MM.1S (cell line): ENCODE data around the gene JAKMIP2.

Source experiments
- DNase-seq: peaks from one replicate; pipeline ENCODE4 v3.0.0-alpha.2; 2015
- H2AFZ ChIP-seq: fragments of 300-600 bp; sonication (generic); 2 replicates; pipeline ENCODE4 v1.6.0; 2016; ENCODE audit warnings: antibody characterized with exemption, low read length
- H3F3A ChIP-seq: fragments of 300-600 bp; sonication (generic); 2 replicates; pipeline ENCODE4 v1.6.1; 2016; ENCODE audit warnings: mild to moderate bottlenecking, antibody characterized with exemption, low read length, moderate library complexity, mixed read lengths; ENCODE audit not compliant: insufficient read depth
- H3K27ac ChIP-seq: fragments of 300-600 bp; sonication (generic); 2 replicates; pipeline ENCODE4 v1.5.1; 2016; ENCODE audit warnings: mild to moderate bottlenecking, low read length
- H3K27me3 ChIP-seq: fragments of 300-600 bp; sonication (generic); replicated peaks from 2 replicates; pipeline ENCODE4 v1.6.0; 2016; ENCODE audit warnings: low read length; ENCODE audit not compliant: insufficient read depth
- H3K36me3 ChIP-seq: fragments of 300-600 bp; sonication (generic); replicated peaks from 2 replicates; pipeline ENCODE4 v1.6.1; 2016; ENCODE audit warnings: mild to moderate bottlenecking, low read length, mixed read lengths; ENCODE audit not compliant: insufficient read depth
- H3K4me1 ChIP-seq: fragments of 300-600 bp; sonication (generic); 2 replicates; pipeline ENCODE4 v1.6.1; 2016; ENCODE audit warnings: low read length, mixed read lengths
- H3K4me2 ChIP-seq: fragments of 300-600 bp; sonication (generic); 2 replicates; pipeline ENCODE4 v1.6.0; 2016; ENCODE audit warnings: low read depth, low read length
- H3K4me3 ChIP-seq: fragments of 300-600 bp; sonication (generic); 2 replicates; pipeline ENCODE4 v1.5.1; 2016; ENCODE audit warnings: low read length, mixed read lengths
- H3K79me2 ChIP-seq: fragments of 300-600 bp; sonication (generic); 2 replicates; pipeline ENCODE4 v1.6.1; 2016; ENCODE audit warnings: mixed run types, low read length, mixed read lengths
- H3K9ac ChIP-seq: fragments of 300-600 bp; sonication (generic); 2 replicates; pipeline ENCODE4 v1.6.1; 2016; ENCODE audit warnings: low read length, mixed read lengths
- H3K9me2 ChIP-seq: fragments of 300-600 bp; sonication (generic); replicated peaks from 2 replicates; pipeline ENCODE4 v1.6.1; 2016; ENCODE audit warnings: mild to moderate bottlenecking, low read length, mixed read lengths; ENCODE audit not compliant: insufficient read depth
- H3K9me3 ChIP-seq: fragments of 300-600 bp; sonication (generic); replicated peaks from 2 replicates; pipeline ENCODE4 v1.6.1; 2016; ENCODE audit warnings: mild to moderate bottlenecking, low read length, mixed read lengths; ENCODE audit not compliant: insufficient read depth
- H4K20me1 ChIP-seq: fragments of 300-600 bp; sonication (generic); 2 replicates; pipeline ENCODE4 v1.6.1; 2016; ENCODE audit warnings: mild to moderate bottlenecking, low read length, moderate library complexity, mixed read lengths; ENCODE audit not compliant: insufficient read depth
- EZH2 ChIP-seq: fragments of 300-600 bp; sonication (generic); optimal IDR thresholded peaks from 2 replicates; pipeline ENCODE3; 2017; ENCODE audit warnings: low read depth, mild to moderate bottlenecking, antibody characterized with exemption, low read length, mixed read lengths
- EZH2phosphoT487 ChIP-seq: fragments of 300-600 bp; sonication (generic); IDR thresholded peaks from 2 replicates; pipeline ENCODE4 v1.6.1; 2018; ENCODE audit warnings: antibody characterized with exemption, low read length
- TF ChIP-seq, protein P1 (sequence below): fragments of 300-600 bp; sonication (generic); IDR thresholded peaks from 2 replicates; pipeline ENCODE4 v1.5.1; 2016; ENCODE audit warnings: antibody characterized with exemption, low read length, mixed read lengths

Gene JAKMIP2

DNA sequence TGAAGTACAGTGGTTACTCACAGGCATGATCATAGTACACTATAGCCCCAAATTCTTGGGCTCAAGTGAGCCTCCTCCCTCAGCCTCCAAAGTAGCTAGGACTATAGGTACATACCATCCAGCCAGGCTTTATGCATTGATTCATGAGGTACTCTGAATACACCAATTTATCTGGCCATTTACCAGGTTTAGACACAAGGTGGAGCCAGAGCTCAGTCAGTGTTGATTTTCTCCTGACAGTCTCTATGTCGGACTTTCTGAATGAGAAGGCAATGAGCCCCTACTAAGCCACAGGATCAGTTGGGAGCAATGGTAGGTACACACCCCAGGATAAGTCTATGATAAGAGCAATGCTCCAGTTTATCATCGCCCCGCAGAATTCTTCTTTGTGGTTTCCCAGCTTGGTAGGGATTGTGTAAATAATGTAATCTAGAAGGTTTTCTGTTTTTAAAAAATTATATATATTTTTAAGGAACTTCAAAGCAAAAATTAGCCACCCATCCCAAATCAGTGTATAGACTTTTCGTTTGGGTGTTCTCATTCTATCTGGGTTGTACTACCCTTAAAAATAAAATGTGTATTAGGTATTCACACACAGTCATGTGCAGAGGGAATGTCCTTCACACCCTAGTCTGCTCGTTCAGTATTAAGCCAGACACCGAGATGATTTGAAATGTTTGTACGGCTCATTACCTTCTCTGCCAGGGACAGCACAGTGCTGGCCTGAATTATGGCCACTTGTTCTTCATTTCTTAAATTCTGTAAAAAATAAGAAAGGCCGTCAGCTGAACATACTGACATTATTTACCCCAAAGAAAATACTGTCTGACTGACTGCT is 154.3 kb downstream of the JAKMIP2 start:
- Histone ChIP-seq H3K36me3 (no peaks in the 10 kb centered on the region), H3K4me3 (no peak overlapping the region), H3K4me1 (no peaks in the 10 kb centered on the region)

DNA sequence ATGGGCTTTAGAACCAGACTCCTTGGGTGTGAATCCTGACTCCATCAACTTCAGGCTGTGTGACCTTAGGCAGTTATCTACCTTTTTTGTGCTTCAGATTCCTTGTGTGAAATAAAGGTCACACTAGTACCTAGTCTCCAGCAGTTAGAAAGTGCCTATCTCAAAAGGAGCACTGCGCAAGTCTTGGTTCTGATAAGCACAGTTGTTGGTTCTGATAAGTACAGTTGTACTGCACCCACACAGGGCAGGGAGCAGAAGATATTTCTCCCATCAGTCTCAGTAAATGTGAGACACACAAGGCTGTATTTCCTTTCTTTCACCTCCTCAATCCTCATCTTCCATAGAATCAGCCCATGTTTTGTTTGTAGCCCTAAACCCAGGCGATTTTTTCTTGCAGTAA is 156.1 kb downstream of the JAKMIP2 start:
- Histone ChIP-seq H3K27me3 (no peaks in the 10 kb centered on the region), H3K4me3 (no peak overlapping the region), H4K20me1 (no peaks in the 10 kb centered on the region), H3K36me3 (no peaks in the 10 kb centered on the region), H3K79me2 (no peaks in the 10 kb centered on the region), H3K27ac (no peak overlapping the region), H3K9me2 (no peaks in the 10 kb centered on the region), H3K9ac (no peak overlapping the region), H2AFZ (no peak overlapping the region), H3K9me3 (no peaks in the 10 kb centered on the region), H3K4me1 (no peaks in the 10 kb centered on the region), H3K4me2 (no peak overlapping the region), H3F3A (no peaks in the 10 kb centered on the region)
- no peak for DNase-seq
- TF ChIP-seq EZH2 = no peak
- TF ChIP-seq EZH2phosphoT487 = no peak
- TF ChIP-seq, protein P1, sequence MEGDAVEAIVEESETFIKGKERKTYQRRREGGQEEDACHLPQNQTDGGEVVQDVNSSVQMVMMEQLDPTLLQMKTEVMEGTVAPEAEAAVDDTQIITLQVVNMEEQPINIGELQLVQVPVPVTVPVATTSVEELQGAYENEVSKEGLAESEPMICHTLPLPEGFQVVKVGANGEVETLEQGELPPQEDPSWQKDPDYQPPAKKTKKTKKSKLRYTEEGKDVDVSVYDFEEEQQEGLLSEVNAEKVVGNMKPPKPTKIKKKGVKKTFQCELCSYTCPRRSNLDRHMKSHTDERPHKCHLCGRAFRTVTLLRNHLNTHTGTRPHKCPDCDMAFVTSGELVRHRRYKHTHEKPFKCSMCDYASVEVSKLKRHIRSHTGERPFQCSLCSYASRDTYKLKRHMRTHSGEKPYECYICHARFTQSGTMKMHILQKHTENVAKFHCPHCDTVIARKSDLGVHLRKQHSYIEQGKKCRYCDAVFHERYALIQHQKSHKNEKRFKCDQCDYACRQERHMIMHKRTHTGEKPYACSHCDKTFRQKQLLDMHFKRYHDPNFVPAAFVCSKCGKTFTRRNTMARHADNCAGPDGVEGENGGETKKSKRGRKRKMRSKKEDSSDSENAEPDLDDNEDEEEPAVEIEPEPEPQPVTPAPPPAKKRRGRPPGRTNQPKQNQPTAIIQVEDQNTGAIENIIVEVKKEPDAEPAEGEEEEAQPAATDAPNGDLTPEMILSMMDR = no peak

More for the DNA sequence above, 154.3 kb downstream of the JAKMIP2 start:
- peak; percentile 71 for DNase-seq
- Histone ChIP-seq H2AFZ (no peak overlapping the region), H3K27ac (no peak overlapping the region), H3K9ac (no peak overlapping the region), H3K4me2 (no peak overlapping the region), H3K79me2 (no peaks in the 10 kb centered on the region), H3K9me2 (no peaks in the 10 kb centered on the region), H3K27me3 (no peaks in the 10 kb centered on the region), H3K9me3 (no peaks in the 10 kb centered on the region), H4K20me1 (no peaks in the 10 kb centered on the region), H3F3A (no peaks in the 10 kb centered on the region)
- no peak for TF ChIP-seq EZH2phosphoT487
- TF ChIP-seq, protein P1 = peak; percentile 81

DNA sequence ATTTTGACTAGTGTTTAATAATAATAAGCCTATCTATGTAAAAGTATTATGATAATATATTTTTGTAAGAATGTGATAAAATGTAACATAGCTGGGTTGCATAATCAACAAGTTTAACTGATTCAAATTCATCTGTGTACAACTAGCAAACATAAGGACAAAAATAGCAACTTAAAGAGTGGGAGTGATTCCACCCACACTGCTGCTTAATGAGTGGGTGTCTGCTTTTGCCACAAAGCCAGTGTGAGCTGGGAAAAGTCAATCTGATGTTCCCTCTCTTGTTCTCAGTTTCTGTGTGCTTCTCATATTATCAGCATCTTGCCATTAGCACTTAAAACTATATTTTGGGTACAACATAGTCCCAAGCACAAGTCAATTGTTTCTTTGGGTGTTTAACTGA is 161.5 kb downstream of the JAKMIP2 start:
- Histone ChIP-seq H2AFZ (no peak overlapping the region), H3K36me3 (no peaks in the 10 kb centered on the region), H3K4me3 (no peak overlapping the region), H3K79me2 (no peaks in the 10 kb centered on the region), H3K9me3 (no peaks in the 10 kb centered on the region), H3K9ac (no peak overlapping the region), H3K27me3 (no peaks in the 10 kb centered on the region), H3F3A (no peaks in the 10 kb centered on the region), H3K4me1 (no peaks in the 10 kb centered on the region), H3K27ac (no peak overlapping the region), H3K4me2 (no peak overlapping the region), H3K9me2 (no peaks in the 10 kb centered on the region), H4K20me1 (no peaks in the 10 kb centered on the region)
- no peak for DNase-seq
- no peak for TF ChIP-seq EZH2phosphoT487
- TF ChIP-seq EZH2 = no peak
- TF ChIP-seq, protein P1 = no peak
